K562 (cell line): ENCODE measurements around the gene PACRG. TPM values are rescaled to one million over a fixed set of nuclear protein-coding genes. Genes with fewer than 3 reads are reported as not detected.

Source experiments
- ATAC-seq: fragments of 200-7000 bp; cut with Tn5 transposase; 3 replicates; pipeline ENCODE4 v1.9.1; 2020; ENCODE audit warnings: moderate library complexity
- BruUV-seq: library from RNA; stranded (reverse); fragments of 400-500 nt; replicated peaks from 2 replicates; lab custom pipeline; 2021; lab: Mats Ljungman, UMichigan
- CTCF ChIA-PET: fragments of 300-600 bp; formaldehyde crosslinking; extraction: SDS; loops from one replicate; lab custom pipeline; 2021; ENCODE audit warnings: low intra/inter-chr PET ratio; lab: Yijun Ruan, JAX
- POLR2A ChIA-PET: fragments of 300-600, 350-650 bp; sonication (Branson Sonifier 250); formaldehyde crosslinking; extraction: SDS; loops from one replicate; lab custom pipeline; 2021; ENCODE audit warnings: antibody characterized with exemption, inconsistent platforms; lab: Yijun Ruan, JAX
- DNase-seq, 4 experiments: peaks; one replicate each; pipeline versions ENCODE4 v3.0.0 to v3.0.0-alpha.2; 2011 to 2018; ENCODE audit warnings: low spot score in 3 of 4, mixed read lengths in 3 of 4; ENCODE audit errors: extremely low read depth in 1 of 4
- FAIRE-seq: peaks from 2 replicates; lab custom pipeline; 2011; peaks lifted over from hg19 to GRCh38; lab: Jason Lieb, UNC
- H2AFZ ChIP-seq: 2 replicates; pipeline ENCODE4 v1.6.0; 2011; ENCODE audit warnings: low read depth, low read length, control low read depth, inconsistent platforms
- H3K27ac ChIP-seq: fragments of 200-600 bp; 3 replicates; pipeline ENCODE4 v1.8.0; 2011; ENCODE audit warnings: low read depth, mild to moderate bottlenecking, control low read depth, inconsistent platforms, low read length, moderate library complexity, mixed read lengths; ENCODE audit errors: extremely low read depth
- H3K27me3 ChIP-seq, 2 experiments: fragments of 300-600 bp in 1 of 2; 2 replicates in 1 of 2; 3 replicates in 1 of 2; pipeline versions ENCODE4 v1.6.0 to v1.8.0; 2011; ENCODE audit warnings: inconsistent platforms in 2 of 2, low read length in 2 of 2, mild to moderate bottlenecking in 1 of 2, mixed read lengths in 1 of 2, moderate library complexity in 1 of 2; ENCODE audit not compliant: control insufficient read depth in 2 of 2, insufficient read depth in 2 of 2
- H3K36me3 ChIP-seq: fragments of 300-600 bp; 3 replicates; pipeline ENCODE4 v1.8.0; 2011; ENCODE audit warnings: mild to moderate bottlenecking, low read length, inconsistent platforms; ENCODE audit not compliant: control insufficient read depth, insufficient read depth
- H3K4me1 ChIP-seq, 2 experiments: fragments of 200-600 bp in 1 of 2; replicated peaks in 1 of 2; 2 replicates in 1 of 2; 3 replicates in 1 of 2; pipeline versions ENCODE4 v1.5.1 to v1.8.0; 2011; ENCODE audit warnings: inconsistent platforms in 2 of 2, low read length in 2 of 2, mild to moderate bottlenecking in 1 of 2, mixed read lengths in 1 of 2, moderate library complexity in 1 of 2; ENCODE audit not compliant: control insufficient read depth in 2 of 2, insufficient read depth in 2 of 2
- H3K4me2 ChIP-seq: 2 replicates; pipeline ENCODE4 v1.6.1; 2011; ENCODE audit warnings: low read length, control low read depth, inconsistent platforms, mixed read lengths; ENCODE audit not compliant: insufficient read depth
- H3K4me3 ChIP-seq: fragments of 200-600 bp; sonication (generic), shearing (Covaris generic); 2 replicates; pipeline ENCODE4 v1.5.1; 2016; ENCODE audit warnings: control low read depth, inconsistent platforms
- H3K79me2 ChIP-seq: fragments of 200-600 bp; 3 replicates; pipeline ENCODE4 v1.8.0; 2011; ENCODE audit warnings: low read length, inconsistent platforms; ENCODE audit not compliant: control insufficient read depth, insufficient read depth
- H3K9ac ChIP-seq, 2 experiments: 2 replicates each; pipeline versions ENCODE4 v1.6.0 to v1.6.1; 2011; ENCODE audit warnings: low read depth in 2 of 2, low read length in 2 of 2, control low read depth in 1 of 2, inconsistent platforms in 1 of 2, mild to moderate bottlenecking in 1 of 2, mixed read lengths in 1 of 2; ENCODE audit not compliant: insufficient read depth in 1 of 2
- H3K9me1 ChIP-seq: one replicate; pipeline ENCODE4 v1.6.0; 2011; ENCODE audit warnings: inconsistent platforms, mild to moderate bottlenecking, low read length, moderate library complexity; ENCODE audit not compliant: control insufficient read depth, insufficient read depth
- H3K9me3 ChIP-seq: replicated peaks from 2 replicates; pipeline ENCODE4 v1.5.1; 2011; ENCODE audit warnings: low read depth, low read length, inconsistent platforms; ENCODE audit not compliant: control insufficient read depth, insufficient read depth
- H4K20me1 ChIP-seq: replicated peaks from 2 replicates; pipeline ENCODE4 v1.6.1; 2011; ENCODE audit warnings: low read length, inconsistent platforms, mixed read lengths; ENCODE audit not compliant: control insufficient read depth, insufficient read depth
- CHAMP1 ChIP-seq: fragments of 450-650 bp; IDR thresholded peaks from 2 replicates; pipeline ENCODE4 v1.6.1; 2016; ENCODE audit warnings: mild to moderate bottlenecking
- ELF1 ChIP-seq: fragments of 200-800 bp; sonication (Bioruptor generic); IDR thresholded peaks from 2 replicates; pipeline ENCODE4 v1.6.1; 2016; ENCODE audit warnings: missing genetic modification characterization, missing compliant biosample characterization
- ELK1 ChIP-seq: sonication (generic); formaldehyde crosslinking; IDR thresholded peaks from 2 replicates; pipeline ENCODE4 v1.8.1; 2022; ENCODE audit warnings: missing genetic modification reagents
- FOXJ3 ChIP-seq: sonication (generic); formaldehyde crosslinking; IDR thresholded peaks from 2 replicates; pipeline ENCODE4 v1.4.0; 2020; ENCODE audit warnings: mild to moderate bottlenecking, missing genetic modification reagents
- GATA2 ChIP-seq: sonication (generic); formaldehyde crosslinking; IDR thresholded peaks from 2 replicates; pipeline ENCODE4 v1.4.0; 2020; ENCODE audit warnings: mild to moderate bottlenecking, missing genetic modification reagents
- HBP1 ChIP-seq: fragments of 450-650 bp; formaldehyde crosslinking; IDR thresholded peaks from 2 replicates; pipeline ENCODE4 v1.4.0; 2022; ENCODE audit warnings: missing genetic modification characterization
- KLF16 ChIP-seq: IDR thresholded peaks from 2 replicates; pipeline ENCODE4 v1.6.1; 2016; ENCODE audit warnings: antibody characterized with exemption
- NCOR1 ChIP-seq: fragments of 450-650 bp; IDR thresholded peaks from 2 replicates; pipeline ENCODE4 v1.6.1; 2016; ENCODE audit warnings: mild to moderate bottlenecking, moderate library complexity
- RAD51 ChIP-seq: fragments of 450-650 bp; IDR thresholded peaks from 2 replicates; pipeline ENCODE4 v1.7.1; 2016; ENCODE audit warnings: low read depth, mild to moderate bottlenecking, borderline replicate concordance
- RUNX1 ChIP-seq: sonication (generic); IDR thresholded peaks from 2 replicates; pipeline ENCODE4 v1.6.1; 2016; ENCODE audit warnings: antibody characterized with exemption, low read depth
- SMARCA5 ChIP-seq: fragments of 450-650 bp; IDR thresholded peaks from 2 replicates; pipeline ENCODE4 v1.6.1; 2016
- SOX6 ChIP-seq: fragments of 450-650 bp; IDR thresholded peaks from 2 replicates; pipeline ENCODE4 v1.6.1; 2014; ENCODE audit warnings: mild to moderate bottlenecking
- SP1 ChIP-seq: sonication (generic); formaldehyde crosslinking; IDR thresholded peaks from 2 replicates; pipeline ENCODE4 v1.8.1; 2022; ENCODE audit warnings: mild to moderate bottlenecking, missing genetic modification reagents
- SRSF7 ChIP-seq: fragments of 200-400 bp; formaldehyde crosslinking; optimal IDR thresholded peaks from 2 replicates; pipeline ENCODE3; 2017; ENCODE audit warnings: mild to moderate bottlenecking, low read depth, low read length
- TEAD4 ChIP-seq, 2 experiments: sonication (generic) in 1 of 2; formaldehyde crosslinking in 1 of 2; IDR thresholded peaks; 2 replicates each; pipeline versions ENCODE4 v1.6.1 to v1.8.0; 2012 to 2022; ENCODE audit warnings: borderline replicate concordance in 1 of 2, inconsistent platforms in 1 of 2, low read length in 1 of 2, mild to moderate bottlenecking in 1 of 2, missing genetic modification reagents in 1 of 2
- VEZF1 ChIP-seq: fragments of 200-800 bp; sonication (Bioruptor generic); IDR thresholded peaks from 2 replicates; pipeline ENCODE4 v1.6.1; 2017; ENCODE audit warnings: missing genetic modification characterization, missing compliant biosample characterization
- WGBS: fragments of 100-300 bp; shearing (Covaris generic); methylation state at CpG from one replicate; pipeline ENCODE4 v1.1.6; 2016; ENCODE audit warnings: low coverage, mixed read lengths; ENCODE audit not compliant: insufficient coverage; ENCODE audit errors: missing lambda C conversion rate; 5-methylcytosine and 5-hydroxymethylcytosine counted together
- in situ Hi-C: fragments of 300-500 bp; cut with MboI; formaldehyde crosslinking; loops from 4 replicates; pipeline ENCODE4 v1.15.0; 2018; ENCODE audit warnings: inconsistent platforms, mixed read lengths
- intact Hi-C: fragments of 100-400 bp; cut with micrococcal nuclease; formaldehyde crosslinking; loops from 2 replicates; pipeline ENCODE4 v1.14.2; 2022
- polyA plus RNA-seq, 8 experiments: library from polyadenylated mRNA; depleted of rRNA in 4 of 8; stranded (reverse) in 5 of 8; unstranded in 3 of 8; fragments of >200 nt; fragmentation: Nextera tagmentation in 2 of 8; fragmentation: Illumina TruSeq in 1 of 8; extraction: Ambion mirVana in 2 of 8; extraction: Trizol in 1 of 8; gene quantifications; 2 replicates each; pipeline versions ENCODE4 v1.2.1 to v1.2.3, GENCODE V29; 2011 to 2014; ENCODE audit warnings: inconsistent platforms in 1 of 8, missing spikeins in 1 of 8
- total RNA-seq, 7 experiments: library from RNA; depleted of rRNA in 6 of 7; stranded (reverse); fragments of >200 nt in 6 of 7; fragmentation: Illumina TruSeq in 2 of 7; extraction: Trizol in 2 of 7; gene quantifications; 2 replicates each; pipeline versions ENCODE4 v1.2.1 to v1.2.3, GENCODE V29; 2011 to 2021; ENCODE audit warnings: low replicate concordance in 1 of 7

Gene PACRG
- total and polyA plus RNA-seq, 9 of the 15 experiments (the other 6 are each of a cell fraction or from before 2014, with no cell fraction given) = 0.04 TPM; not detected in 8

- TF ChIP-seq KLF16 = no peak
- no peak for TF ChIP-seq SP1
- TF ChIP-seq SRSF7 = no peak
- TF ChIP-seq RUNX1 = no peak
- no peak for TF ChIP-seq NCOR1
Observed at GRCh38 chr6:163085861-163086623, 358.3 kb downstream of the PACRG start (continued).

- 0% methylated on average over 1 of the region's 1 CpG for WGBS
- no peak for FAIRE-seq
- BruUV-seq = no TSS peak
- TF ChIP-seq RAD51 (no peak), HBP1 (CRISPR knock-in tag) (no peak), SOX6 (no peak), GATA2 (CRISPR knock-in tag) (no peak), CHAMP1 (no peak), ELK1 (no peak), FOXJ3 (CRISPR knock-in tag) (no peak), TEAD4 (IDR thresholded peaks at IDR 0.05; ENCODE audit: low read length) (no peak), TEAD4 (CRISPR knock-in tag; IDR thresholded peaks at IDR 0.05; ENCODE audit: borderline replicate concordance) (no peak), VEZF1 (CRISPR knock-in tag) (no peak), ELF1 (tag) (no peak), SMARCA5 (no peak)
Observed at GRCh38 chr6:163086624-163086920, 358.8 kb downstream of the PACRG start.

More at GRCh38 chr6:163086624-163086920, 358.8 kb downstream of the PACRG start:
- H4K20me1 ChIP-seq = no peaks in the 10 kb centered on the region
- no peak for ATAC-seq
- ChIA-PET CTCF (no interaction called here), POLR2A (no interaction called here)
- no peaks in the 10 kb centered on the region for H3K36me3 ChIP-seq
- no peak overlapping the region for H3K27ac ChIP-seq
- H3K9ac ChIP-seq = no peak overlapping the region
- no peak overlapping the region for H2AFZ ChIP-seq
- H3K27me3 ChIP-seq = no peaks in the 10 kb centered on the region
- in situ Hi-C loops (no loop called here), intact Hi-C loops (no loop called here)
- H3K4me1 ChIP-seq = no peaks in the 10 kb centered on the region
- no peak overlapping the region for H3K4me3 ChIP-seq
- no peak overlapping the region for H3K4me2 ChIP-seq
- no peaks in the 10 kb centered on the region for H3K9me3 ChIP-seq
- DNase-seq = no peak
- no peaks in the 10 kb centered on the region for H3K9me1 ChIP-seq
- no peaks in the 10 kb centered on the region for H3K79me2 ChIP-seq
